ENCODE measurements around the gene PI4K2A. TPM values are rescaled to one million over a fixed set of nuclear protein-coding genes. Genes with fewer than 3 reads are reported as not detected.
A peak's percentile ranks its signal among the peaks of the same experiment; 100 is the strongest.
"Not testable (repeated sequence)": the region's sequence is repeated elsewhere in the genome, so short reads cannot be mapped to it uniquely, and the experiment has no call there.

The PI4K2A gene
- total and polyA plus RNA-seq, 2 donors (not counting 1 experiment from before 2014, with no cell fraction given), result 26.6 to 30.7 TPM

- Histone ChIP-seq H3K27me3 (ENCODE audit: control insufficient read depth, insufficient read depth, low read length) (no peaks in the 10 kb centered on the region), H3K36me3 (ENCODE audit: control insufficient read depth, insufficient read depth, low read length) (no peaks in the 10 kb centered on the region), H3K27ac (ENCODE audit: insufficient read depth, low read length) (no peak overlapping the region), H3K4me3 (replicated peaks in 1 of 4; ENCODE audit: control extremely low read depth in 1 of 4, insufficient read depth in 1 of 4, low read depth in 3 of 4, low read length in 4 of 4) (peak overlapping the region in 3 of 4 experiments; percentile 78 to 95 (median 92)), H3K9me3 (ENCODE audit: control insufficient read depth, insufficient read depth, low read depth, low read length) (no peaks in the 10 kb centered on the region), H3K4me1 (ENCODE audit: control insufficient read depth, extremely low read depth, insufficient read depth, low read length) (peaks cover 5% of the 10 kb centered on the region), H3K9ac (ENCODE audit: insufficient read depth, low read length) (no peak overlapping the region), H2AFZ (ENCODE audit: low read length) (peak overlapping the region; percentile 82), H3K4me2 (ENCODE audit: extremely low read depth, insufficient read depth, low read length) (peak overlapping the region; percentile 97), H4K20me1 (ENCODE audit: control insufficient read depth, extremely low read depth, insufficient read depth, low read length) (no peaks in the 10 kb centered on the region), H3K79me2 (ENCODE audit: control insufficient read depth, insufficient read depth, low read length) (no peaks in the 10 kb centered on the region)
- DNase-seq (ENCODE audit: low read depth in 2 of 2), result no peak
- TF ChIP-seq EZH2 (IDR thresholded peaks at IDR 0.05; ENCODE audit: low read length, missing control alignments), result no peak
Measured at GRCh38 chr10:97633921-97634320, 6.5 kb upstream of the PI4K2A start.

GRCh38 chr10:97635577-97635976 lies 4.9 kb upstream of the PI4K2A start:
- no peak overlapping the region for H2AFZ ChIP-seq (ENCODE audit: low read length)
- H3K9me3 ChIP-seq (ENCODE audit: control insufficient read depth, insufficient read depth, low read depth, low read length), result no peaks in the 10 kb centered on the region
- H3K9ac ChIP-seq (ENCODE audit: insufficient read depth, low read length), result no peak overlapping the region
- H3K27me3 ChIP-seq (ENCODE audit: control insufficient read depth, insufficient read depth, low read length), result no peaks in the 10 kb centered on the region
- TF ChIP-seq CTCF (conservative IDR thresholded peaks at IDR 0.05 in 1 of 2, IDR thresholded peaks at IDR 0.05 in 1 of 2; ENCODE audit: low read depth in 1 of 2, low read length in 2 of 2) (no peak), EZH2 (IDR thresholded peaks at IDR 0.05; ENCODE audit: low read length, missing control alignments) (no peak)
- no peak for DNase-seq (ENCODE audit: low read depth in 2 of 2)
- peaks cover 5% of the 10 kb centered on the region for H3K4me1 ChIP-seq (ENCODE audit: control insufficient read depth, extremely low read depth, insufficient read depth, low read length)
- H4K20me1 ChIP-seq (ENCODE audit: control insufficient read depth, extremely low read depth, insufficient read depth, low read length), result no peaks in the 10 kb centered on the region
- H3K27ac ChIP-seq (ENCODE audit: insufficient read depth, low read length), result no peak overlapping the region
- H3K4me3 ChIP-seq (replicated peaks in 1 of 4; ENCODE audit: control extremely low read depth in 1 of 4, insufficient read depth in 1 of 4, low read depth in 3 of 4, low read length in 4 of 4), result no peak overlapping the region
- no peaks in the 10 kb centered on the region for H3K36me3 ChIP-seq (ENCODE audit: control insufficient read depth, insufficient read depth, low read length)
- H3K79me2 ChIP-seq (ENCODE audit: control insufficient read depth, insufficient read depth, low read length), result no peaks in the 10 kb centered on the region
- no peak overlapping the region for H3K4me2 ChIP-seq (ENCODE audit: extremely low read depth, insufficient read depth, low read length)

GRCh38 chr10:97639090-97639489 lies 1.4 kb upstream of the PI4K2A start:
- not testable (repeated sequence) for H3K9me3 ChIP-seq (ENCODE audit: control insufficient read depth, insufficient read depth, low read depth, low read length); H3K9ac ChIP-seq (ENCODE audit: insufficient read depth, low read length); H3K27ac ChIP-seq (ENCODE audit: insufficient read depth, low read length); H4K20me1 ChIP-seq (ENCODE audit: control insufficient read depth, extremely low read depth, insufficient read depth, low read length); H3K4me3 ChIP-seq (replicated peaks in 1 of 4; ENCODE audit: control extremely low read depth in 1 of 4, insufficient read depth in 1 of 4, low read depth in 3 of 4, low read length in 4 of 4); H3K4me2 ChIP-seq (ENCODE audit: extremely low read depth, insufficient read depth, low read length); H3K27me3 ChIP-seq (ENCODE audit: control insufficient read depth, insufficient read depth, low read length); DNase-seq (ENCODE audit: low read depth in 2 of 2); H3K36me3 ChIP-seq (ENCODE audit: control insufficient read depth, insufficient read depth, low read length); H3K4me1 ChIP-seq (ENCODE audit: control insufficient read depth, extremely low read depth, insufficient read depth, low read length); H2AFZ ChIP-seq (ENCODE audit: low read length)
- H3K79me2 ChIP-seq (ENCODE audit: control insufficient read depth, insufficient read depth, low read length), result peaks cover 30% of the 10 kb centered on the region

- H3K27ac ChIP-seq (ENCODE audit: insufficient read depth, low read length), result peak overlapping the region; percentile 95
- DNase-seq (ENCODE audit: low read depth in 2 of 2), result peak; percentile 53 to 75
- peak overlapping the region; percentile 85 for H3K4me2 ChIP-seq (ENCODE audit: extremely low read depth, insufficient read depth, low read length)
- peaks cover 44% of the 10 kb centered on the region for H3K79me2 ChIP-seq (ENCODE audit: control insufficient read depth, insufficient read depth, low read length)
- peak overlapping the region; percentile 51 for H2AFZ ChIP-seq (ENCODE audit: low read length)
- H3K36me3 ChIP-seq (ENCODE audit: control insufficient read depth, insufficient read depth, low read length), result peaks cover 3% of the 10 kb centered on the region
- H4K20me1 ChIP-seq (ENCODE audit: control insufficient read depth, extremely low read depth, insufficient read depth, low read length), result no peaks in the 10 kb centered on the region
- TF ChIP-seq EZH2 (IDR thresholded peaks at IDR 0.05; ENCODE audit: low read length, missing control alignments) (no peak), CTCF (conservative IDR thresholded peaks at IDR 0.05 in 1 of 2, IDR thresholded peaks at IDR 0.05 in 1 of 2; ENCODE audit: low read depth in 1 of 2, low read length in 2 of 2) (no peak)
- H3K9ac ChIP-seq (ENCODE audit: insufficient read depth, low read length), result peak overlapping the region; percentile 94
- no peaks in the 10 kb centered on the region for H3K27me3 ChIP-seq (ENCODE audit: control insufficient read depth, insufficient read depth, low read length)
- no peaks in the 10 kb centered on the region for H3K9me3 ChIP-seq (ENCODE audit: control insufficient read depth, insufficient read depth, low read depth, low read length)
- H3K4me1 ChIP-seq (ENCODE audit: control insufficient read depth, extremely low read depth, insufficient read depth, low read length), result peaks cover 2% of the 10 kb centered on the region
- peak overlapping the region; percentile 69 to 99 (median 90) for H3K4me3 ChIP-seq (replicated peaks in 1 of 4; ENCODE audit: control extremely low read depth in 1 of 4, insufficient read depth in 1 of 4, low read depth in 3 of 4, low read length in 4 of 4)
Measured at GRCh38 chr10:97640868-97641811, 669 bp downstream of the PI4K2A start.

GRCh38 chr10:97642471-97643159 lies 2.1 kb downstream of the PI4K2A start:
- H3K79me2 ChIP-seq (ENCODE audit: control insufficient read depth, insufficient read depth, low read length), result peaks cover 48% of the 10 kb centered on the region
- not testable (repeated sequence) for H3K27me3 ChIP-seq (ENCODE audit: control insufficient read depth, insufficient read depth, low read length); H3K36me3 ChIP-seq (ENCODE audit: control insufficient read depth, insufficient read depth, low read length); H3K9ac ChIP-seq (ENCODE audit: insufficient read depth, low read length); H4K20me1 ChIP-seq (ENCODE audit: control insufficient read depth, extremely low read depth, insufficient read depth, low read length); DNase-seq (ENCODE audit: low read depth in 2 of 2); H3K4me1 ChIP-seq (ENCODE audit: control insufficient read depth, extremely low read depth, insufficient read depth, low read length); H3K27ac ChIP-seq (ENCODE audit: insufficient read depth, low read length); H2AFZ ChIP-seq (ENCODE audit: low read length); H3K9me3 ChIP-seq (ENCODE audit: control insufficient read depth, insufficient read depth, low read depth, low read length)
- H3K4me2 ChIP-seq (ENCODE audit: extremely low read depth, insufficient read depth, low read length), result peak overlapping the region; percentile 85
- peak overlapping the region in 3 of 4 experiments; percentile 85 to 99 (median 96) for H3K4me3 ChIP-seq (replicated peaks in 1 of 4; ENCODE audit: control extremely low read depth in 1 of 4, insufficient read depth in 1 of 4, low read depth in 3 of 4, low read length in 4 of 4)

Data from fibroblast of lung (primary cell).